GM19397 (cell line): Measurements from ENCODE around the gene MYO1B.

Experiments used
- ATAC-seq: cut with Tn5 transposase; IDR thresholded peaks from one replicate; pipeline ENCODE4 v1.9.1; 2021; ENCODE audit warnings: mild to moderate bottlenecking, moderate library complexity; ENCODE audit not compliant: unreplicated experiment

Gene MYO1B

GRCh38 chr2:191245046-191245868 lies at the start of gene MYO1B:
Gene MYO1B (plus strand): TSS chr2:191245404. CDS start chr2:191276896, 31,492 bp downstream.
- peak; percentile 59 for ATAC-seq

DNA sequence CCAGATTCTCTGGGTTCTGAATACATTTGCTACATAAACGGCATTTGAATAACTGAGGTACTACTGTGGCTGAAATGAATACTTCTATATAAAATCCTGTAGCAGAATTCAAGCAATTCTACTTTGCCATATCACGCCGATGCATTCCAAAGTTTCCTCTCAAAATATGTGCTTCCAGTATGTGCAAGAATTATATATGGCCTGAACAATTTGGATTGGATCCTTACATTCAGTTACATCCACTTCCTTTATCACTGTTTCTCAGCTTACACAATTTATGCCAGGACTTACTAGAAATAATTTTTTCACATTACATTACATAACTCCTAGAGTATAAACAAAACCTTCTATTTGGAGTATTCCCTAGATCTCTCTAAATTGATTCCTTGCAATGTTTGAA lies 48.1 kb upstream of the MYO1B start:
- ATAC-seq, result no peak

DNA sequence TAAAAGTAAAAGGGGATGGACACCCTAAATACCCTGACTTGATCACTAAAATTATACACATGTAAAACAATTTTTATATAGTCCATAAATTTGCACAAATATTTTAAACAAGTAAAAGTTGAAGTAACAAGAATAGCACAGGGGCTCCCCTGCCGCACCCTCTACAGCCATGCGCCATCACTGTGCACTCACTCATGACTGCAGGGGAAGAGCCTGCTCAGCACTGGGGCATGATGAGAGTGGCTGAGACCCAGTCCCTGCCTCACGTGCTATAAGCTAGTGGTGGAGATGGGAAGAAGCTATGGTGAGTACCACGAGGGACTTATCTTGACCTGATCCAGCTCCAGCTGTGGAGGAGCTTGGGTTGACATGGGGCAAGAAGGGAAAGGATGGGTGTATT lies 46.9 kb upstream of the MYO1B start:
- no peak for ATAC-seq

DNA sequence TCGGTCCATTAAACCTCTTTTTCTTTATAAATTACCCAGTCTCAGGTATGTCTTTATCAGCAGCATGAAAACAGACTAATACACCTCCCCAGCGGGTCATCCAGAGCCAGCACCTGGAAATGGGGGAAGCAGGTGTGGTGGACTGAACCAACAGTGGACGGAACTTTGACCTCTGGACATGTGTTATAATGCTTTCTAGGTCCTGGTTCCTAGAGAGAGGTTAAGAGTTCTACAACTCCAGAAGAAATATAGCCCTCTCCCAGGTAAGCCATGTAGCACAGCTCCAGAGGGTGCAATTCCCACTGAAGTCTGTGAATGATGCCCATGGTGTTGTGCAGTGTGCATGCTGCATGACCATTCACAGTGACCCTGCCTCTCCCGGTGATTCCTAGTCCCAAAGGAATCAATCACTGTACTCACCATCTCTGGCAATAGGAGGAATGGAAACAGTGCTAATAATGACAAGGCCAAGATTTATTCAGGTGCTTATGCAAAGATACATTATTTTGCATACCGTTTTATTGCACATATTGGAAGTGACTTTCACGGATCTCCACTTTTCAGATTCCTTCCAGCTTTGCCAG lies 45.2 kb upstream of the MYO1B start:
- ATAC-seq, result no peak

DNA sequence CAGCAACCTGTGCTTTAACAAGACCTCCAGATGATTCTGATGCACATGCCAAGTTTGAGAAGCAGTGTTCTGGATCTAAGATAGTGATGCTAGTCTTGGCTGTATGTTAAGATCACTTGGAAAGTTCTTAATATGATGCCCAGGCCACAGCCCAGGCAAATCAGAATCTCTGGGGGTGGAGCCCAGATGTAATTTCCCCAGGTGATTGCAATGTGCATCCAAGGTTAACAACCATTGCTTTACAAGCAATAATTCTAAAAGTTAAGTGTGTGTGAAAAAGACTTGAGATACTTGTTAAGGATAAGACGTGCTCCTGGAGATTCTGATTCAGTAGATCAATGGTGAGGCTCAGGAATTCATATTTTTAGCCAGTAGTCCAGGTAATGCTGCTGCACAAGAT lies 44.3 kb upstream of the MYO1B start:
- no peak for ATAC-seq

DNA sequence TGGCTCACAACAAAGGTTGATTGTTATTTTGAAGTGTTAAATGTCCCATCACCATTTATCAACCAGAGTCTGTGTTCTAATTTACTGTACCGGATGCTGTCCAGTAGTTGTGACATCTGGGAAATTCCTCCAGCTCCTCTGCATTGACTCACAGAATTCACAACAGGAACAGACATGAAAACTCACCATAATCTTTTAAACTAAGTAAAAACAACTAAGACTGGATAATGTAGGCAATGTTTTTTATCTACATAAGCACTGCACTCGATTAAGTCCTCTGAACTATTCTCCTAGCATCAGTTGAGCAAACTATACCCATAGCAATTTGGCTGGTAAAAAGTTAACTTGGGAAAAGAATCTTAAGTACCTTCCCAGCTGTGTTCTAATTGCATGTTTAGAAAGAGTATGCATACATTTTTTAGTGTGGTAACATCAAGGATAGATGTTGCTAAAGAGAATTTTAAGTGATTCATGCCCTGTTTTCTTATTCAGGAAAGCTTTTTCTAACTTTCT lies 42.9 kb upstream of the MYO1B start:
- no peak for ATAC-seq

GRCh38 chr2:191202881-191203397 lies 42.3 kb upstream of the MYO1B start:
- ATAC-seq, result no peak

GRCh38 chr2:191204433-191204832 lies 40.8 kb upstream of the MYO1B start:
- ATAC-seq, result no peak

- no peak for ATAC-seq
Measured at GRCh38 chr2:191206613-191207471, 38.4 kb upstream of the MYO1B start.

- no peak for ATAC-seq
Measured at GRCh38 chr2:191209340-191209739, 35.9 kb upstream of the MYO1B start.

DNA sequence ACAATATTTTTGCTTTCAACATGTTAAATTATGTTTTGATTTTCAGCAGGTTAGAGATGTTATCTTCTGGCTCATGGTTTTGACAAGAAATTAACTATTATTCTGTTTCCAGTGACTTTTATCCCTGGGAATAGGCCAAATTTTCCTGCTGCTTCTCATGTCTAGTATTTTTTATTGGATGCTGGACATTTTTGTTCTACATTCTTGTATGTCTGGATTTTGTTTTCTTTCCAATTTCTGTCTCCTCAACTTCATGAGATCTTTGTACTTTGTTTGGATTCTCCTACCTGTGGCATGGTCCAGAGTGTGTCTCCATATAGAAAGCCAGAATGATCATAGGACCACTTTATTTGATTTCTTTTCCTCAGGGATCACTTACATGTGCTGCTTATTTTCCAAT lies 33.1 kb upstream of the MYO1B start:
- no peak for ATAC-seq

- no peak for ATAC-seq
Measured at GRCh38 chr2:191213333-191213732, 31.9 kb upstream of the MYO1B start.

DNA sequence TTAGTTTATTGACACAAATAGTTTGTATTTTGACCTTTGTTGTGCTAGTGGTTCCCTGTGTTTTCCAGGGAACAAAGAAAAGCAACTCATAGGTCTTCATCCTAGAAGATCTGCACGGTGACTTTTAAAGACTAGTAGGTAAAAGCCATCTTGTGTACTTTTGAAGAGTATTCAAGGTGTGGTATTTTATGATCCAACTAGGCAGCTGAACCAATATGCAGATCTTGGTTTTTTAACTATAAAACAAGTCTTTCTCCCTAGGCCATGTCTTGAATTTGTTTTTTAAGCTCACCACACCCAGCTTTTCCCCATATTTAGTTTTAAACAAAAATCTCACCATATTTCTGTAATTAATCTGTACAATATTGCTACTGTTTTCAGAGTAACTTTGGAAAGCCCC lies 30.0 kb upstream of the MYO1B start:
- no peak for ATAC-seq

GRCh38 chr2:191215666-191216065 lies 29.5 kb upstream of the MYO1B start:
- no peak for ATAC-seq

DNA sequence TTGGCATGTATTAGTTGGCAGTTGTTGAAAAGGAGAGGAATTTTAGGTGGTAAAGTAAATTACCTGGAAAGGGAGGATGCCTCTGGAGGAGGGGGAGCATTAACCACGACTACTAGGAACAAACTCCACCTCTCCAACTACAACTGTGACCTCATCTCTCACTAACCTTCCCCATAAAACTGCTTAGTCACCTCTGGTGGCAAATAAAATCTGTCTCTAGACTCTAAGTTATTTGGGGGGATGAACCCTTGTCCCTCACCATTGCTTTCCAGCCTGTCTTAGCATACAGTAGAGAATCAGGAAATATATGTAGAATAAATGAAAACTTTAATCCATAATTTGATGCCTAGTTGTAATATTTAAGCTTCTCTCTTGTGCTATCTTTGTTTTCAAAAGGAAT lies 27.6 kb upstream of the MYO1B start:
- no peak for ATAC-seq

DNA sequence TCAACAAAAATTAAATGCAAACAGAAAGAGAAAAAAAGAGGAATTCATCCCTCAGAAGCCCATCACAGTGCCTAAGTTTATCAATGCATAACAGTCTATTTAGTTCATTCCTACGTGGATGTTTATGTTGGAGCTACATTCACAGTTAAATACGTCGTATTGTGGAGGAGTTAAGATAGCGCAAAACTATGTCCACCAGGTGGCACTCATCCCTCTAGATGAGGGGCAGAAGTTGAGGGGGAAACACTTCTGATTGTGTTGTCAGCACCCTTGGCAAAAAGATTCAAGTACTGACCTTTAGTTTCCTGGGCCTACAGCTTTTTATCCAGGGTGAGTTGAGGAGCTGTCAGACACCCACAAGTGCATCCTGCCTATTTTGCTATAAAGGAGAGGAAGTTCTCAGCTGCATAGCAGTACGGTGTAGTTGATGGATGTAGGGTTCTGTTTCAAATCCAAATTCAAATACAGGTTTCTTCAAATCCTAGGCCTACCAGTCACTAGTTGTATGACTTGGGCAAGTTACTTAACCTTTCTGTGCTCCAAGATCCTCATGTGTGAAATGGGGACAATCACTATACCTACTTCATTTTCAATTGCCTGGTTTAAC lies 26.8 kb upstream of the MYO1B start:
- ATAC-seq, result no peak

DNA sequence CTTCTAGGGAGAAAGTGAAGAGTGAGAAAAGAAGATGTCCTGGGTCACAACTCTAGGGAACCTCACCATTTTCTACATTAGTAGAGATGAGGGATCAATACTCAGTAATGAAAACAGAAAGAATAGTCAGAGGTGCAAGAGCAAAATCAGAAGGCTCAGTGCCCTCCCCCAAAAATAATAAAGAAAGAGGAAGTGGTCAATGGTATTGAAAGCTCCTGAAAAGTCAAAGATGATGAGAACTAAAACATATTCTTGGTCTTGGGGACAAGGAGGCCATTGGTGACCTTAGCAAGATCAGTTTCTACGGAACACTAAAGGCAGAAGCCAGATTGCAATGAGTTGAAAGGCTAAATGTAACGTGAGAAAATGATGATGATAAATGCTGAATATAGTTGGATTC lies 24.5 kb upstream of the MYO1B start:
- no peak for ATAC-seq

DNA sequence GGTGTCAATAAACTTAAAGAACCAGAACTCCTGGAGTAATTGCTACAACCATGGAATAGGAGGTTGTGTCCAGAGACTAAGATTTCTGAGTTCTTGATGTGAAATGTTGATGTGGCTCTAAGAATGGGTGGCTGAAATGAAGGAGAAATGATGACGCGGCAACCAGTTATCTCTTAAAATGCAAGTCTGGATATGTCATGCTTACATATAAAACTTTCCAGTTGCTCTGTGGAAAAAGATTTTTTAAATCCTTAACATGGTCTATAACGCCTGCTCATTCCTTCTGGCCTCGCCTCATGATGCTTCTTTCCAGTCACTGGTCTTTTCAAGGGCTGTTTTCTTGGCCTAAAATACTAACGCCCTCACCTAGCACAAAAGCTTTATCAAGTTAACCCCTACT lies 23.5 kb upstream of the MYO1B start:
- ATAC-seq, result no peak

DNA sequence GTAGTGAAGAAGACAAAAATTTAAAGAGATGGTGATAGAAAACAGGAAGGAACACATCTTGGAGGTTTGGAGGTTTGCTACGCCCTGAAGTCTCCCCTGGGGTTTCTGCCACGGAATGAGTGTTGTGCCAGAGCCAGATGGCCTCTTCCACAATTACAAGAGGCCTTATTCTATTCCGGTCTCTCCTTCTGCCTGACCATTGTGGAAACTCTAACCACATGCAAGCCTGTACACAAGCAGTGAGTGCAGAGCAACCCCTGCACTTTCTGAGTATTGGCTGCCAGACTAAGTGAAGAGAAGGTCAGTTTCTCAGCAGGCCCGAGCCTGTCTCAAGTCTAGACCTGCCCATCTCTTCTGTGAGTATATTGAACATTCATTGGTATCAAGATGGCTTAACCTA lies 22.7 kb upstream of the MYO1B start:
- peak; percentile 48 for ATAC-seq

DNA sequence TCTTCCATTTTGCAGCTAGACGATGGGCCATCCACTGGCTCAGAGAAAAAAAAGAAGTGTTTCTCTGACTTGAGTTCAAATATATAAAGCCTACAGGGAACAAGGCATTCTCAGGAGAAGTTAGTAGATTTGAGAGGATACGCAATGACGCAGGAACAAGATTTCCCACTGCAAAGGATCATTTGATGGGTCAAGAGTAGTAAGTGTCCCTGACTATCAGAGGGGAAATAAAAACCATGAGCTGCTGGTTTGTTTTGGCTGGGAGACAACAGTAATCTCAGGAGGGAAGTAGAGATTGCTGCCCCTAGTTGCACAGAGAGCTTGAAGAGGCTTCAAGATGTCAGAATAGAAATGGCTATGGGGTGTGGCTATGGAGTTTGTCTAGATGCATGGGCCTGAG lies 22.3 kb upstream of the MYO1B start:
- no peak for ATAC-seq

GRCh38 chr2:191225126-191225525 lies 20.1 kb upstream of the MYO1B start:
- ATAC-seq, result no peak
